A673 (cell line): ENCODE measurements around the gene GSDME.

Experiments used
- EZH2 ChIP-seq: fragments of 200-600 bp; sonication (generic); IDR thresholded peaks from 2 replicates; pipeline ENCODE4 v1.6.1; 2017; ENCODE audit warnings: borderline replicate concordance, low read depth, mild to moderate bottlenecking, mixed read lengths, antibody characterized with exemption, low read length; ENCODE audit not compliant: poor library complexity, severe bottlenecking
- TF ChIP-seq, protein P1 (sequence below): fragments of 300-800, 200-600 bp; sonication (generic); conservative IDR thresholded peaks from 2 replicates; pipeline ENCODE4 v1.5.1; 2017; ENCODE audit warnings: low read depth, mild to moderate bottlenecking, antibody characterized with exemption, low read length, moderate library complexity, mixed read lengths

DNA sequence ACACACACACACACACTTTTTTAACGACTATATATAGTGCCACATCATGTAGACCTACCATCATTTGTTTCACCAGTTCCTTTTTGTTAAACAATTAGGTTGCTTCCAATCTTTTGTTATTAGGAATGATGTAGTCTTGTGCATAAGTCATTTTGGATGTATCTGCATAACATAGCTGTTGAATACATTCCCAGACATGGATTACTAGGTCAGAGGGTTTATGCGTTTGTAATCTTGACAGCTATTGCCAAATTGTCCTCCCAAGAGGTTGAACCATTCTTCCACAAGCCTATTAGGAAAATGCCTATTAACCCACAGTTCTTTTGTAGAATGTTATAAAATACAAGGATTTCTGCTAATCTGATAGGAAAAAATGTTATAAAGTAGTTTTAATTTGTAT is 96.7 kb downstream of the GSDME start:
- TF ChIP-seq, protein P1, sequence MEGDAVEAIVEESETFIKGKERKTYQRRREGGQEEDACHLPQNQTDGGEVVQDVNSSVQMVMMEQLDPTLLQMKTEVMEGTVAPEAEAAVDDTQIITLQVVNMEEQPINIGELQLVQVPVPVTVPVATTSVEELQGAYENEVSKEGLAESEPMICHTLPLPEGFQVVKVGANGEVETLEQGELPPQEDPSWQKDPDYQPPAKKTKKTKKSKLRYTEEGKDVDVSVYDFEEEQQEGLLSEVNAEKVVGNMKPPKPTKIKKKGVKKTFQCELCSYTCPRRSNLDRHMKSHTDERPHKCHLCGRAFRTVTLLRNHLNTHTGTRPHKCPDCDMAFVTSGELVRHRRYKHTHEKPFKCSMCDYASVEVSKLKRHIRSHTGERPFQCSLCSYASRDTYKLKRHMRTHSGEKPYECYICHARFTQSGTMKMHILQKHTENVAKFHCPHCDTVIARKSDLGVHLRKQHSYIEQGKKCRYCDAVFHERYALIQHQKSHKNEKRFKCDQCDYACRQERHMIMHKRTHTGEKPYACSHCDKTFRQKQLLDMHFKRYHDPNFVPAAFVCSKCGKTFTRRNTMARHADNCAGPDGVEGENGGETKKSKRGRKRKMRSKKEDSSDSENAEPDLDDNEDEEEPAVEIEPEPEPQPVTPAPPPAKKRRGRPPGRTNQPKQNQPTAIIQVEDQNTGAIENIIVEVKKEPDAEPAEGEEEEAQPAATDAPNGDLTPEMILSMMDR = no peak
- no peak for TF ChIP-seq EZH2
